HG02610 (cell line): ENCODE measurements around the gene IQCK.

ENCODE experiments used
- ATAC-seq: cut with Tn5 transposase; IDR thresholded peaks from one replicate; pipeline ENCODE4 v1.9.1; 2021; ENCODE audit warnings: mild to moderate bottlenecking, moderate library complexity; ENCODE audit not compliant: unreplicated experiment

The IQCK gene

DNA sequence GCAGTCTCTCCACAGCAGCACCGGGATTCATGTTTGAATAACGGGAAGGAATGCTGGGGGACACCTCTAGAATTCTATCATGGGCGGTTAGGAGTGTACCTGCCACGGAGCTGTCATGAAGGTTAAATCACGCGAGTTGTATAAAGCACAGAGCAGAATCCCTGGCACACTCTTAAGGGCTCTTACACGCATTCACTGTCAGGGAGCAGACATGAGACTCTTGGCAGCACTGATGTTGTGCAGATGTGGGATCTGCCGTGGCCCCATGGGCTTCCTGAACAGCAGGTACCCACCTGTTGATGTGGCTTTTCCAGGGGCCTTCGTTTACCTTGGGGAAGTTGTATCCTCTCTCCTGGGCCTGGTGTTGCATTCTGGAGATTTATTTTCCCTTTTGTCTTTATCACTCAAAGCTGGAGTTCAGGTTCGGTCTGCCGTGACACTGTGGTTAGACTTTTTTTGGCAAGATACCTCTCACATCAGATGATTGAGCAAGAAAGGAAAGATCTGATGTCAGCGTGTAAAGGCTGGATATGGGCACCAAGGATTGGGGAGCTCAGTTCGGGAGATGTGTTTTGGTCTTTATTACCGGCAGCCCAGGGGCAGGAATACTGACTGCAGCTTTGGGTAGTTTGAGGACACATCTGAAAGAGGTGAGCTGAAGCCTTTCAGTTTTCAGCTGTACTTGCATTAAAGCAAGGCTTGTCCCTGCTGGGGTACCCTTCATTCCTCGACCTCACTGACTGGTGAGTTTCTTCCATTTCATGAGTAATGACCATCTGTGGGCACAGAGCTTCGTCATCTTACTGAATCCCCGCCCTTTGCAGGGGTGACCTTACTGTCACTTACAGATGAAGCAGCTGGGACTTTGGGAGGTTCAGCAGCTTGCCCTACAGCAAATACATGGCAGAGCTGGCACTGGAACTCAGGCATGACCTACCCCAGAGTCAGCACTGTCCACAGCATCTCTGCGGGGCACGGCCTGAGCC lies 19.3 kb upstream of the IQCK start:
- ATAC-seq = no peak

DNA sequence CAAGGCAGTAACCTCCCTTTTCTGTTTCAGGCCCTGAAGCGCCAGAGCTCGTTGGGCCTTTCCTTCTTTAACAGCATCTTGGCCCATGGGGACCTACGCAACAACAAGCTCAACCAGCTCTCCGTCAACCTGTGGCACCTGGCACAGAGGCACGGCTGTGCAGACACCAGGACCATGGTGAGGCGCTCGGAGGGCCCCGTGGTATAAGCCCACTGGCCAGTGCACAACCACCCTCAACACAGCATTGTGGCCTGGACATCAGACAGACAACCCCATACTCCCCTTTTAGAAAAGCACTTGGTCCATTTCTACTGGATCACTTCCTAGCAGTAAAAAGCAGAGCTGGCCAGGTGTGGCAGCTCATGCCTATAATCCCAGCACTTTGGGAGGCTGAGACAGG lies 18.6 kb upstream of the IQCK start:
- ATAC-seq = no peak

DNA sequence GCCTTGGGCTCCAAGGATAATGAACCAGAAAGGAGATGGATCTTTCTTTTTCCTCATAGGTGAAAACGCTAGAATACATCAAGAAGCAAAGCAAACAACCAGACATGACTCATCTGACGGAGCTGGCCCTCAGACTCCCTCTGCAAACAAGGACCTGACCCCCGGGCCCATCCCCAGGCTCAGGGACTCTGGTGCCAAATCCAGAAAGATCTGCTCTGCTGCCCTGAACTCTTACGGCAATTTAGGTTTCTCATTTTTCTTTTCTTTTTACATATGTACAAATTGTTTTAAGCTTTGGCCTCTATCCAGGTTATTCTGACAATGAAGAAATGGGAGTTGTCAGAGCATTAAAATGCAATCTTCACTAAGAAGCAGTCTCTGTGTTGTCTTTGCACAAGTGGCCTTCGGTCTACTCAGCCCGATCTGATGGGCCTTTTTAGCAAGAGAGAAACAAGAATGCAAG lies 17.7 kb upstream of the IQCK start:
- ATAC-seq = no peak

DNA sequence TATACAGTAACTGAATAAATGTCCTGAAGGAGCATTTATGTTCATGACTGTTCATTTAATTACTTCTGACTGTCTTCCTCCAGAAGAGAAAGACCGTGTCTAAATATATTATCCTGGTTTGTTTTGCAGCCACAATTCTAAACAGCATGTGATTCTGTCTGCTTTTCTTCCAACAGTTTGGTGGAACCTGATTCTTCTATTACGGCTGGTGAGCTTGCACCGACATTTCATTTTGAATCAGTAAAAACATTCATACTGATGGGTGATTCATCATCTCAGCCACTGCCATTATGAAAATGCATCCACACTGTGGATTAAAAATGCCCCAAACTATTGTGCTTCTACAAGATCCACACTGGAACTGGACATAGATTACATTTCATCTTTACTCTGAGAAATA lies 17.0 kb upstream of the IQCK start:
- ATAC-seq = no peak

DNA sequence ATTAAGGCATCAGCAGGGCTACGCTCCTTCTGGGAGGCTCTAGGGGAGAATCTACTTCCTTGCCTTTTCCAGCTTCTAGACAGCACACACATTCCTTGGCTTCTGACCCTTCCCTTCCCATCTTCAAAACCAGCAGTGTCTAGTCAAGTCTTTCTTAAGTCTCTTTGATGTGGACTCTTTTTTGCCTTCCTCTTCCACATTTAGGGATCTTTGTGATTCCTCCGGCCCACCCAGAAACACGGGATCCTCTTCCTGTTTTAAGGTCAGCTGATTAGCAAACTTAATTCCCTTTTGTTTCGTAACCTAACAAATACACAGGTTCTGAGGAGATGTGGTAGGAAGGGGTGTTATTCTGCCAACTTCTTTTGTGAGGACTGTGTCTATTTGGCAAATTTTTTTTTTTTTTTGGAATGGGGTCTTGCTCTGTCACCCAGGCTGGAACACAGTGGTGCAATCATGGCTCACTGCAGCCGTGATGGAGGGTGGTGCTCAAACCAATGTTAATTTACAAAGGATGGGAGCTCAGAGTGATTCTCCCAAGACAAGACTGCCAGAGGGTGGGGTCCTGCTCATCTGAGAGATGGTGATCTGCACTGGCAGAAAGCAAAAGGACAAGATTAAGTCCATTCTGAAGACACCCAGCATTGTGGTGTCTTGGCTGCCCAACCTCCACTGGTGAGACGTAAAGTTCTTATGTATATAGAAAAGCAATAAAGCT lies 14.7 kb upstream of the IQCK start:
- no peak for ATAC-seq

DNA sequence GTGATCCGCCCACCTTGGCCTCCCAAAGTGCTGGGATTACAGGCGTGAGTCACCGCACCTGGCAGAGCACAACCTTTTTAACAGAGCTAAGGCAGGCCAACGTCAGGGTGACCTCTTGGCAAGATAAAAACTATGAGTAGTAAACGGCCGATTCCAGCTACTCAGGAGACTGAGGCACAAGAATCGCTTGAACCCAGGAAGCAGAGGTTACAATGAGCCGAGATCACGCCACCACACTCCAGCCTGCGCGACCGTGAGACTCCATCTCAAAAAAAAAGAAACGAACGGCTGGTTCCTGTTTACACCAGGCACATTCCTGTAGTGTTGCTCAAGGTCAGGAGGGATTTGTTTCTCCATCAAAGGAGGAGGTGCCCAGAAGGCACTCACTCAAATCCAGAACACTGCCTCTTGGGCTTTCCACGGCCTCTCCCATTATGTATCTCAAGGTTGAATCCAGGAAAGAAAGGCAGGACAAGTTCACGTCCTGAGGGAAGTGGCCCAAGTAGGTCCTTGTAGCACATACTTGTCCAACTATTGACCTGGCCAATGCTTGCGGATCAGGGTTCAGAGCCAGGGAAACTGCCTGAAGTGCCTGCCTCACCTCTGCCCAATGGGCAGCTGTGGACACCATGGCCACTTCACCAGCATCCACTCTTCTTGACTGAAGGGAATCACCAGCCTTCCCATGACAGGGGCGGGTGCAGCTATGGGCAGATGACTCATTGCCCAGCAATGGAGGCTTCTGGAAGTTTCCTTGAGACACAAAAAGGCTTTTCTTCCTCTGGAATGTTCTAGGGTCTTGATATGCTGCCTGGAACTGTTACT lies 13.5 kb upstream of the IQCK start:
- ATAC-seq = no peak

DNA sequence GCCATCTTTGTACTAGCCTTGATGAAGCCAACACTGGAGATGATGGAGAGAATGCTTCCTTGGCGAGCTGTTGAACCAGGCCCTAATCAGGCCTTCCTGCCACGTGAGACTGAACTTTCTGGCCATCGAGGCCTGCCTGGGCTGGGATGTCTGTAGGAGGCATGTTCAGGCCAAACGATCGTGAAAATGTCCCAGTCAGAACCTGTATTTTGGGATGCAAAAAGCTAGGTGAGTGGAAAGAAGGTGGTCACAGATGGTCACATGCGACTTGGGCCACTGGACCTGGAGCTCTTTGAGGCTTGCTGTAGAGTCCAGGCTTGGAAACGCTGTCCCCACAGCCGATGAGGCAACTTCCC lies 12.9 kb upstream of the IQCK start:
- ATAC-seq = no peak

DNA sequence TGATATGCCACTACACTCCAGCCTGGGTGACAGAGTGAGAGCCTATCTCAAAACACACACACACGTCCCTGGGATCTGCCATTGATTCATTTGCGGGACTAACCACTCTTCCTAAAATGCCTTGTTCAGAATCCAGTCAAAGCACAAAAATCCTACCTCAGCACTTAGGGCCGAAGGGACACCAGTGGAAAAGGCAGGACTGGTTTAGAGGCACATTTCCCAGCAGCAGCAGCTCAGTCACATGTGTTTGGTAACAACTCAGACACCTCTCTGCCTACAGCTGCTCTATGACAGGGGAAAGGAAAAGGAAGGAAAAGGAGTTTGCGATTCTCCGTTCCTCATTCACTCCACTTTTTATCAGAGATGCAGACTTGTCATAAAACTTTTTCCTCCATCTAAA lies 12.2 kb upstream of the IQCK start:
- no peak for ATAC-seq

DNA sequence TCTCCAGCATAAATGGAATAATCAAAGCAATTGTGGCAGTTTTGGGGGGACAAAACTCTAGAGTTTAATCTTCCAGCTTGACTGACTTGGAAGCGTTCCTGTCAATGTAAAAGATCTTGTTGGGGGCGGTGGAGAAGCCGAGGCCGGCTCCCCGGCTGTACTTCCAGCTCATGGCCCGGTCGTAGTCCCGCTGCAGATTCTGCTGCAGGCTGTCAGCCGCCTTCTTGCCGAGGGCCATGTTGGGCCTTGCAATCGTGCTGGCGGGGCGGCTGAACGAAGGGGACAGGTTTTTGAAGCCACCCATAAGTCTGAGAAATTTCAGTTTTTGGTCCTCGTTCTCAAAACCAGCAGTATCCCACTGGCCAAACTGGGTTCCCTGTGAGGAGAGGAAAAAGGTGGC lies 11.2 kb upstream of the IQCK start:
- ATAC-seq = no peak

DNA sequence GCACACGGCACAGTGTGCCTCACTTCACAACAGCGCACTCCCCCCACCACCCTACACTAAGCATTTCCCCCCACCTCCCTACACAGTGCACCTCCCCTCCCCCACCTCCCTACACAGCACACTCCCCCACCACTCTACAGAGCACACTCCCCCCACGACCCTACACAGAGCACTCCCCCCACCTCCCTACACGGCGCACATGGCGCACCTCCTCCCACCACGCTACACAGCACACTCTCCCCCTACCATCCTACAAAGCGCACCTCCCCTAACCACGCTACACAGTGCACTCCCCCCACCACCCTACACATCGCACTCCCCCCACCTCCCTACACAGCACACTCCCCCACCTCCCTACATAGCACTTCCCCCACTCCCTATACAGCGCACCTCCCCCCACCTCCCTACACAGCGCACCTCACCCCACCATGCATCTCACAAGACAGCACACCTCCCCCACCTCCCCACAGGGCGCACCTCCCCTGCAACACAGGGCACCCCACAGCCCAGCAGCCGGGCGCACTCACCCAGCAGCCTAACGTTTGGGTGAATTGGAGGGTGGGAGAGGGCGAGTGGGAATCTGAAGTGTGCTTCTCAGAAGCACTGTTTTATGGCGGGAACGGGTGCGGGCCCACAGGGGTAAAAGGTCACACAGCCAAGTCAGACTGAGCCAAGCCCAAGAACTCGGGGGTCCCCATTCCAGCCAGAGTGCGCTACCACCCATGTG lies 10.3 kb upstream of the IQCK start:
- ATAC-seq = no peak

DNA sequence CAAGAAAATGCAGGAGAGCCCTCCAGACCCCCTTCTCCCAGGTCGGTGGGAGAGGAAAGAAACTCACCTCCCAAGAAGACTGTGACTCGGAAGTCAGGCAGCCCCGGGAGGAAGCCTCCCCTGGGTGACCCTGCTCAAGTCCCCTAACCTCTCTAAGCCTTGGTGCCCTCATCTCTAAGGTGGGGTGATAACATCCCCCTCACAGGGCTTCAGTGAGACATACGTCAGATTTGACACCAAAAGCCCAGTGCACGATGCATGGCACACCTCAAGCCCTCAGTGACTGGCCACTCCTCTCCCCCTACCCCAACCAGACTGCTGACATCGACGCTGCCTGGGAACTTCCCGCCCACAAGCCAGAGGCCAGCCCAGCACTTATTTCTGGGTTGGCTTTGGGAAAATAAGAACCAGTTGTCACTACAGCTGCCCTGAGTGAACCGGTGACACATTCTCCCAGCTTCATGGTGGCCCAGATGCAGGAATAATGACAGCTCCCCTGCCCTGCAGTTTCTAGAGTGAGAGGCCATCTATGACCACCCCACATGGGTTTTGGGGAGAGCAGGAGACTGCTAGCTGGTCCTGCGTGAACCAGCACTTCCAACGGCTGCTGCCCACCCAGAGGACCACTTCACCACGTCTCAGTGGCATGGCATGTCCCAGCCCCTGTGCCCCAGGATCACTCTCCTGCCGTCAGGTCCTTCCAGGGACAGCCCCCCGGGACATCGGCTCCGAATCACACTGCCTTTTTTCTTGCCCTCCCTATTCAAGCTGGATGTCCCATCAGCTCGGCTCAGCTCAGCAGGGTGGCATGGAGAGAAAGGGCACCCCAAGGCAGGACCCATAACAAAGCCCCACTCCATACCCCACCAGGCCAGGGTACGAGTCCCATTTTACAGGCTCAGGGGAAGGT lies 9.5 kb upstream of the IQCK start:
- no peak for ATAC-seq

DNA sequence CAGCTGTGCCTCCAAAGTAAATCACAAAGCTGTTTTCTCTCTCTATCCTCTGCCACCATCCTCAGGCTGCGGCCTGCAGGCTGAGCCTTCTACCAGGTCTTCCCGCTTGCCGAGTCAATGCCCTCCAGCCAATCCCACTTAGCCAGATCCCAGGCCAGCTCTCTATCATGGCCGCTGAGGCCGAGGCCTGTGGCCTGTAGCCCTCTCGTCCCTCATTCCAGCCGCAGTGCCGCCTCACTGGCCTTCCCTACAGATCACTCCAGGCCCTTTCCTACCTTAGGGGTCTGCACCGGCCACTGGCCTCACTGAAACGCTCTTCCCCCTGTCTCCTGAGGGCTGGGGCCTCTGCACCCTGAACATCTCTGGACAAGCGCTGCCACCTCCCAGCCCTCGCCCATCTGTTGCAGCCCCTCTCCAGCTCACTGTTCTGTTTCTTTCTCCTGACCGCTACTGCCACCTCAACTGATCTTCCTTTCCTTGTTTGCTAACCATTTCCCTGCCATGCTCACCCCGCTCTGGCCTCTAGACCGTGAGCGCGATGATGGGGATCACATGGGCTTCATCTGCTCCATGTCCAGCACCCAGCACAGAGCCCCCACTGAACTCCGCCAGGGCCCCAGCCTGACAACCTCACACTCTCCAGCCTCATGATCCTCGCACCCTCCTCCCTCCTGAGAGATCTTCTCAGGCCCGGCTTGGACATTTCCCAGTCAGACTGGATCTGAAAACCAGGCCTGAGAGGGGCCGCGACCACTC lies 8.5 kb upstream of the IQCK start:
- ATAC-seq = no peak

DNA sequence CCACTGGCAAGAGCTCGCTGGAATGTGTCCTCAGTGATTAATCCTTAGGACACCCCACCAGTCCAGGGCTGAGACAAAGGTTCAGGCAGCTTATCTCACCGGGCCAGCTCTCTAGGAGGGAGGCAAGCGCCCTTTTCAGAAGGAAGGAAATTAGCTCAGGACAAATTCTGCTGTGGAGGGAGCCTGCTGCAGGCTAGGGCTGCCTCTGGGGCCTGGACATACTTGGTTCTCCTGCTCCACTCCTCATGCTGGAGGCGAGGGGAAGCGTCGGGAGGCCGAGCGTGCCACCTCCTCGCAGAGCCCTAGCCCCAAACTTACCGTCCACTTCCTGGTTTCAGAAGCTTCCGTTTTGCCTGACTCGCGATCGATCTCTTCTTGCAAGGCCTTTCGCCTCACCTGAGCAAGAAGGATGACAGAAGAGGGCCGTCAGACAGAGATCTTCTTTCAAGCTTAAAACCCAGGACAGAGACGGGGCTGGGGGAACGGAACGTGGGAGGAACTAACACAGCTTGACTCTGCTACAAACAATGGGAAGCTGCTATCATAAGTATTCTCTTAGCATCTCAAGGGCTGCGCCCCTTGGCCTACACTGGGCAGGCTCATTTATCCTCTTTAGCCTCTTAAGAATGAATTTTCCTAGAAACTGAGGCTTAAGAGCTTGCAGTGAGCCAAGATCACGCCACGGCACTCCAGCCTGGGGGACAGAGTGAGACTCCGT lies 7.7 kb upstream of the IQCK start:
- no peak for ATAC-seq

DNA sequence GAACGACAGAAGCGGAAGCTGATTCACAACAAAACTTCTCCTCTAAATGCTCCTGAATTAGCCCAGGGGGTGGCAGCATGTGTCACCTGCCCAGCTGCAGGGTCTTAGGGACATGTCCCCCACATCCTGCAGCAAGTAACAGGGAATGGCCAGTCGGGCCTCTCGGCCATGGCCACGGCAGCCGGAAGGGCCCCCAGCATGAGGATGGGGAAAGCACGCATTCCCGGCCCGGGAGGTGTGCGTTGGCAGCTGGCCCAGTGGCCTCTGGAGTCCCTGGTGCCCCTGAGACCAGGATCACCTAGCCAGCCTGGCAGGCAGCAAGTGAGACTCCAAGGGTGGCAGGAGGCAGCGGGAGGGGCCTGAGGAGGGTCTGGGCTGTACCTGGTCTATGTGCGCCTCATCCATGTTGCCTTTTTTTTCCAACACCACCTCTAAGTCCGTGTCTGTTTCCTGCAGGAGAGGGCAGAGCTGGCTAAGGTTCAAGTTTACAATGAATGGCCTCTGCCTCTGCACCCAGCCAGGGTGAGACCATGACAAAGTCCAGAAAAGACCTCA lies 7.0 kb upstream of the IQCK start:
- no peak for ATAC-seq

DNA sequence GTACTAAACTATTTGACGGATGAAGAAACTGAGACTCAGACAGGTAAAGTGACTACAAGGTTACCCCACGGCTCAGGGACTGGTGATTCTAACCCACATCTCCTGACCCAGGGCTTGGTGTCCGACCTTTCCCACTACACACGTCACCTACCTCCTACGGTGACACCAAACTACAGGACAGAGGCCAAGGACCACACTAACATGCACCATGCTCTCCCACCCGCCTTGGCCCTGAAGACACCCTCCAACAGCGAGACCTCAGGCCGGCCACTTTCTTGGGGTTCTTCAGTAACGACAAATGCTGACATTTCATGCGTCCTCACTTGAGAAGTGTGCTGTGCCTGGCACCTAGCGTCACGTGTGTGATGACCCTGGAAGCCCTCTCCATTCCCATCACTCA lies 6.4 kb upstream of the IQCK start:
- no peak for ATAC-seq

DNA sequence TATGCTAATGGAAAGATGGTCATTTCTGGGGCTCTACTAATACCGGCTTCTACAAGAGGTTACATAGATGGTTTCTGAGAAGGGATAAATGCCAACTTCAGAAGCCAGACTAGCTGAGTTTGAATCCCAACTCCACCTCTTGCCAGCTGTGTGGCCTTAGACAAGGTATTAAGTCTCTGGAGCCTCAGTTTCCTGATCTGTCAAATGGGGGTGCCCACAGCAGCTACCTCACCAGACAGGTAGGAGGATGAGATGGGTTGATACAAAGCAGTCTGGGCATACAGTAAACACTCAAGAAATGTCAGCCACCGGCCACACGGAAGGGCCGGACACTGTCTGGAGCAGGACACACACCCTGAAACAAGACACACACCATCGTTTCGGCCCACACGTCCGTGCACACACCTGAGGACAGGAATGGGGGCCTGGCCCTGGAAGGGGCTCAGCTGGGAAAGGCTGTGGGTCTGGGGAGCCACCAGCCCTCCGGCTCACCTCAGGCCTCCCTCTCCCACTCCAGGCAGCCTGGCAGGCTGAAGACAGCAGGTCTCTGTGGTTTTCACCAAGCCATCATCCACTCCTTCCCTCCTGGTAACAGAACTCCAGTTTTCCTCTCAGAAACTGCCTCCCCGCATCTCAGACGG lies 5.5 kb upstream of the IQCK start:
- ATAC-seq = no peak

DNA sequence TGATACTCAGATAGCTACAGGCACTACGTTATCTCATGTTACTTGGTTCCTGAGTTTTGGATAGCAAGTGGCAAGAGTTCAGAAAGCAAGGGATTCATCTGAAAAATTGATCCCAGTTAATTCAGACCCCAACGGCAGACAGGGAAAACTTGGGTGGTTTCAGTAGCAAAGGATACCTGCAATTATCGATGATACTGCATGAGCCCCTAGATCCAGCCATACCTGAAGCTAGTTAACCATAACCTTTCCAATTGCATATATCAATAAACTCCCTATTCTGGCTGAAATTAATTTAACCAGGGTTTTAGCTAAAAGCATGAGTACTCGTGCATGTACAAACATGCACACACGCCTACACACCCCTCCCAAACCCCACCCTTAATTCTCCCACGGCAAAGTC lies 4.4 kb upstream of the IQCK start:
- no peak for ATAC-seq

DNA sequence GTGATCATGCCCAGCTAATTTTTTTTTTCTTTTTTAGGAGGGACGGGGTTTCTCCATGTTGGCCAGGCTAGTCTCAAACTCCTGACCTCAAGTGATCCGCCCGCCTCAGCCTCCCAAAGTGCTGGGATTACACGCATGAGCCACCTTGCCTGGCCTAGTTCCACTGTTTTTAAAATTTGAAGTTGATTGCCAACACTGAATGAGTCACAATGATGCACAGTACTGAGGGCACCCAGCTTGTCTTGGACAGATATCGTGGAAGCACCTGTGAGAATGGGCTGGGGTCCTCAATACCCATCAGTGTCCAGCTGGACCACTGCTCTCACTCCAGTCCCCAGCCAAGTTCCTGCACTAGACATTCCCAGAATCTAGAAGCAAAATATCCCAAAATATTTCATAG lies 2.5 kb upstream of the IQCK start:
- no peak for ATAC-seq
